ENCODE measurements around the gene ITIH3.

- TF ChIP-seq, protein P1, sequence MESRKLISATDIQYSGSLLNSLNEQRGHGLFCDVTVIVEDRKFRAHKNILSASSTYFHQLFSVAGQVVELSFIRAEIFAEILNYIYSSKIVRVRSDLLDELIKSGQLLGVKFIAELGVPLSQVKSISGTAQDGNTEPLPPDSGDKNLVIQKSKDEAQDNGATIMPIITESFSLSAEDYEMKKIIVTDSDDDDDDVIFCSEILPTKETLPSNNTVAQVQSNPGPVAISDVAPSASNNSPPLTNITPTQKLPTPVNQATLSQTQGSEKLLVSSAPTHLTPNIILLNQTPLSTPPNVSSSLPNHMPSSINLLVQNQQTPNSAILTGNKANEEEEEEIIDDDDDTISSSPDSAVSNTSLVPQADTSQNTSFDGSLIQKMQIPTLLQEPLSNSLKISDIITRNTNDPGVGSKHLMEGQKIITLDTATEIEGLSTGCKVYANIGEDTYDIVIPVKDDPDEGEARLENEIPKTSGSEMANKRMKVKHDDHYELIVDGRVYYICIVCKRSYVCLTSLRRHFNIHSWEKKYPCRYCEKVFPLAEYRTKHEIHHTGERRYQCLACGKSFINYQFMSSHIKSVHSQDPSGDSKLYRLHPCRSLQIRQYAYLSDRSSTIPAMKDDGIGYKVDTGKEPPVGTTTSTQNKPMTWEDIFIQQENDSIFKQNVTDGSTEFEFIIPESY (IDR thresholded peaks at IDR 0.05), result no peak
- TF ChIP-seq GABPA (IDR thresholded peaks at IDR 0.05 in 1 of 2, conservative IDR thresholded peaks at IDR 0.05 in 1 of 2), result no peak
- TF ChIP-seq, protein P2, sequence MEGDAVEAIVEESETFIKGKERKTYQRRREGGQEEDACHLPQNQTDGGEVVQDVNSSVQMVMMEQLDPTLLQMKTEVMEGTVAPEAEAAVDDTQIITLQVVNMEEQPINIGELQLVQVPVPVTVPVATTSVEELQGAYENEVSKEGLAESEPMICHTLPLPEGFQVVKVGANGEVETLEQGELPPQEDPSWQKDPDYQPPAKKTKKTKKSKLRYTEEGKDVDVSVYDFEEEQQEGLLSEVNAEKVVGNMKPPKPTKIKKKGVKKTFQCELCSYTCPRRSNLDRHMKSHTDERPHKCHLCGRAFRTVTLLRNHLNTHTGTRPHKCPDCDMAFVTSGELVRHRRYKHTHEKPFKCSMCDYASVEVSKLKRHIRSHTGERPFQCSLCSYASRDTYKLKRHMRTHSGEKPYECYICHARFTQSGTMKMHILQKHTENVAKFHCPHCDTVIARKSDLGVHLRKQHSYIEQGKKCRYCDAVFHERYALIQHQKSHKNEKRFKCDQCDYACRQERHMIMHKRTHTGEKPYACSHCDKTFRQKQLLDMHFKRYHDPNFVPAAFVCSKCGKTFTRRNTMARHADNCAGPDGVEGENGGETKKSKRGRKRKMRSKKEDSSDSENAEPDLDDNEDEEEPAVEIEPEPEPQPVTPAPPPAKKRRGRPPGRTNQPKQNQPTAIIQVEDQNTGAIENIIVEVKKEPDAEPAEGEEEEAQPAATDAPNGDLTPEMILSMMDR (IDR thresholded peaks at IDR 0.05; ENCODE audit: low read depth, low read length, missing input control), result no peak
- TF ChIP-seq YY1 (IDR thresholded peaks at IDR 0.05), result no peak
- TF ChIP-seq RAD21 (IDR thresholded peaks at IDR 0.05), result no peak
- no peak for TF ChIP-seq SP1 (IDR thresholded peaks at IDR 0.05)
- no peak for TF ChIP-seq TAF1 (conservative IDR thresholded peaks at IDR 0.05)
Observed at GRCh38 chr3:52817860-52818259, 23.3 kb downstream of the ITIH3 start.
